ENCODE measurements around the gene POU2F2. TPM values are rescaled to one million over a fixed set of nuclear protein-coding genes. Genes with fewer than 3 reads are reported as not detected.
A peak's percentile ranks its signal among the peaks of the same experiment; 100 is the strongest.

POU2F2 gene
- total and polyA plus RNA-seq, 9 of the 15 experiments (the other 6 are each of a cell fraction or from before 2014, with no cell fraction given): 0.03 to 0.68 (median 0.14) TPM

- TF ChIP-seq POLR2G (IDR thresholded peaks at IDR 0.05; ENCODE audit: low read depth, low read length): peak; percentile 97
- no peak for TF ChIP-seq HDGF (IDR thresholded peaks at IDR 0.05)
- no peak for TF ChIP-seq ZBTB11 (CRISPR knock-in tag; IDR thresholded peaks at IDR 0.05)
- TF ChIP-seq PURB (CRISPR knock-in tag; IDR thresholded peaks at IDR 0.05; ENCODE audit: low read depth): no peak
- no peak for TF ChIP-seq FOXO4 (CRISPR knock-in tag; IDR thresholded peaks at IDR 0.05)
- TF ChIP-seq IRF9 (tag; IDR thresholded peaks at IDR 0.05): no peak
- no peak for TF ChIP-seq SRSF9 (IDR thresholded peaks at IDR 0.05; ENCODE audit: borderline replicate concordance, low read depth, low read length)
- no peak for TF ChIP-seq ZNF124 (CRISPR knock-in tag; IDR thresholded peaks at IDR 0.05)
- no peak for TF ChIP-seq E2F8 (IDR thresholded peaks at IDR 0.05; ENCODE audit: low read depth, partially characterized antibody)
- TF ChIP-seq HBP1 (CRISPR knock-in tag; IDR thresholded peaks at IDR 0.05): no peak; the same call in 1 of the 2 replicates
- TF ChIP-seq KLF13 (tag; IDR thresholded peaks at IDR 0.05; ENCODE audit: borderline replicate concordance, low read depth): no peak
- TF ChIP-seq ATF7 (IDR thresholded peaks at IDR 0.05): peak; percentile 96
- no peak for TF ChIP-seq POU5F1 (IDR thresholded peaks at IDR 0.05; ENCODE audit: borderline replicate concordance, low read depth, low read length, partially characterized antibody)
- TF ChIP-seq ILK (tag; IDR thresholded peaks at IDR 0.05; ENCODE audit: borderline replicate concordance, low read depth): no peak
Measured at GRCh38 chr19:42075616-42076379, 56.4 kb downstream of the POU2F2 start, which contains the start of gene ZNF574 (continued).

Measured in K562 (cell line).